Endometrial microvascular endothelial cells (primary cell): ENCODE results near the gene TFF3. TPM values are rescaled to one million over a fixed set of nuclear protein-coding genes. Genes with fewer than 3 reads are reported as not detected.

Experiments used
- in situ Hi-C: cut with HindIII; loops from 2 replicates; pipeline ENCODE4 v1.10.0; 2017; ENCODE audit warnings: low sequenced_read_pairs, low pct_unique_long_range_greater_than_20kb; ENCODE audit errors: inconsistent ontology term
- total RNA-seq: library from RNA; depleted of rRNA; stranded (reverse); fragments of >200 nt; gene quantifications from one replicate; pipeline ENCODE4 v1.2.3, GENCODE V29; 2015; ENCODE audit errors: inconsistent ontology term

The TFF3 gene
- total RNA-seq, 1 donor from 2014 or later, result not detected

DNA sequence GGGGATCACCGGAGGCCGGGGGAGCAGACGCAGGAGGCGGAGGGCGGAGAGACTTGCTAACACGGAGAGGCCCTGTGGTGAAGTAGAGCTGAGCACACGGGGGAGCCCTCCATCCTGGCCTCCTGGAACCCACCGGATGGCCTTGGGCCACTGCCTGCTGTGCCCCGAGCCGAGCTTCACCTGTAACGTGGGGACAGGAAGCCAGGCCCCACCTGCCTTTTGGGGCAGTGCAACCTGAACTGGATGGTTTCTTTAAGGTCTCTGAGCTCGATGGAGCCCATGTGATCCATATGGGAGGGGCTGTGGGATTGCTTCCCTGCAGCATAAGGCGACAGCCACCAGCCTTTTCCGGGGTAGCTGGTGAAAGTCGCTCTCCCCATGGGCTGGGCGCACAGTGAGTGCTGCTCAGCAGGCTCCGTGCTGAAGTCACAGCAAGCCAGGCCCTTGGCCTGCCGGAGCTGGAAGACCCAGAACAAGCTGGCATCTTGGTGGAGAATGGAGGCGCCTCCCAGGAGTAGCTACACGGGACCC, 35.8 kb downstream of the TFF3 start:
- in situ Hi-C loops, result no loop called here

DNA sequence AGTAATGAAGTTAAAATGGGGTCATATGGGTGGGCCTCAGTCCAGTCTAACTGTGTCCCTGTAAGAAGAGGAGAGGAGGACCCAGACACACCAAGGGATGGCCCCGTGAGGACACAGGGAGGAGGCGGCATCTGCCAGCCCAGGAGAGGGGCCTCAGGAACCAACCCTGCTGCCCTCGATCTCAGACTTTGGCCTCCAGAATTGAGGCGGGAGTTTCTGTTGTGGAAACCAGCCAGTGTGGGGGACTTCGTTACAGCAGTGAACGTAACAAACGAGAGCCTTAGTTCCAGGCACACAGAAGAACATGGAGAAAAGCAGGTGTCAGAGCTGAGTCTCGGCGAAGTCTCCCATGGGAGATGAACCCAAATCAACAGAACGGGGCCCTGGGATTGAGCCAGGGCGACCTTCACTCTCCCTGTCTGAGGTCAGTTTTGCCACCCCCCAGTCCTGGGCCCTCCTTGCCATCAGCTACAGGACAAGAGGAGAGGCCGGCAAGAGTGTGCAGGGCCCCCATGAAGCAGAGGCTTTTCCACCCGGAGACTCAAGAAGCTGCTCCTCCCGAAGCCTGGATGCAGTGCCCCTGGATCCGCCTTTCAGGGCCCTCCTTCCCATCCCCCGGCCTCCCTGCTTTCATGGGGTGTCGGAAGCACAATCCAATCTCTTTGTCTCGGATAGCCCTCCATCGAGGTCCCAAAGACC, 36.6 kb downstream of the TFF3 start:
- in situ Hi-C loops, result no loop called here

DNA sequence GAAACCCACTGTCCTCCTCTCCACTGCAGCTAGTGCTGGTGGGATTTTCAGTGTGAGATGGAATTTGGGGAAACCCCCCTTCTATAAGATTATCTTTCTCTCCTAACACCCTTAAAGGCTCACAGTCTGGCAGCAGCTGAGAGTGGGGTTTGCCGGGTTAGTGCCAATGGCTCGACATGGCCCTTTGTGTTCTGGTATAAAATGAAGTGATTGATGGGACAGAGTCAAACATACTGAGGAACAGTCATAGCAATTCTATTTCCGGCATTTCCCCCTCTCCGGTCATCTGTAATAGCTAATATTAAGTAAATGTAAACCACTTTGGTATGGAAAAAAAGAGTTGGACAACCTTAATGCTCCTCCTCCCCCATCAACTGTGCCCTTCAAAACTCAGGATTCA, 37.6 kb downstream of the TFF3 start:
- in situ Hi-C loops, result no loop called here

DNA sequence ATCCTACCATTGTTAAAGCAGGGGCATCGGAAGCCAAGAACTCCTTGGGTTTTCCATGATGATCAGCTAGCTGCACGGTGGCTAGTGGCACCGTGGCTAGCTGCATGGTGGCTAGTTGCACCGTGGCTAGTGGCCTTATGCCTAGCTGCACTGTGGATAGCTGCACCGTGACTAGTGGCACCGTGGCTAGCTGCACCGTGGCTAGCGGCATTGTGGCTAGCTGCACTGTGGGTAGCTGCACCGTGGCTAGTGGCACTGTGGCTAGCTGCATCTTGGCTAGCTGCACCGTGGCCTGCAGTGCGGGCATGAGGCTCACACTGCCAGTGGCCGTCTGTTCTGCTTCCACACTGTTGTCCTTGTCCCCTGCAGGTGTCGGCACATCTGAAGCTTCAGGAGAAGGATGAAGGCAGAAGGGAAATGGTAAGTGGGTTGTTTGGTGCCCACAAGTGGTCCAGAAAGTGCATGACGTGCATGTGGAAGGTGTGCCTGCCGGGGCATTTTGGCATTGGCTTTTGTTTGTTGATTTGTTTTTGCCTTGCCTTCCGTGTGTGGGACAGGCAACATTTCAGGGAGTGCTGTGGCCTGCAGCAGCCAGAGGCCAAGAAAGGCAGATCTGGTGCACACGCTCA, 38.6 kb downstream of the TFF3 start:
- in situ Hi-C loops, result no loop called here

DNA sequence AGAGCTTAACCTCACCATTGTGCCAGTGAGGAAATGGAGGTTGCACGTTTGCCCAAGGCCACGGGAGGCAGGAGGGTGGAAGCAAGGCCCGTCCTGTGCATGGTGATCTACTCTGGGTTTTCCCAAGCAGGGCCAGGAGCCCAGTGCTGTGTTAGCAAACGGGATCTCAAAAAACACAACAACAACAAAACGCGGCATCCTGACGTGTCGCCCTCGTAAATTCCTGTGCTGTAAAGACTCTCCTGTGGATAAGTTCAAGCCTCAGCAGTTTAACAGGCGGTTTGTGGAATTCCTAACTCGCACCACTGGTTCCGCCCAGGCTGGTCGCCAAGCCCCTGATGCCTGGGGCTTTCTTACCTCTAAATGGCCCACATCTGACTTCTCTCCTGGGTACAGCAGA, 39.1 kb downstream of the TFF3 start:
- in situ Hi-C loops, result no loop called here

DNA sequence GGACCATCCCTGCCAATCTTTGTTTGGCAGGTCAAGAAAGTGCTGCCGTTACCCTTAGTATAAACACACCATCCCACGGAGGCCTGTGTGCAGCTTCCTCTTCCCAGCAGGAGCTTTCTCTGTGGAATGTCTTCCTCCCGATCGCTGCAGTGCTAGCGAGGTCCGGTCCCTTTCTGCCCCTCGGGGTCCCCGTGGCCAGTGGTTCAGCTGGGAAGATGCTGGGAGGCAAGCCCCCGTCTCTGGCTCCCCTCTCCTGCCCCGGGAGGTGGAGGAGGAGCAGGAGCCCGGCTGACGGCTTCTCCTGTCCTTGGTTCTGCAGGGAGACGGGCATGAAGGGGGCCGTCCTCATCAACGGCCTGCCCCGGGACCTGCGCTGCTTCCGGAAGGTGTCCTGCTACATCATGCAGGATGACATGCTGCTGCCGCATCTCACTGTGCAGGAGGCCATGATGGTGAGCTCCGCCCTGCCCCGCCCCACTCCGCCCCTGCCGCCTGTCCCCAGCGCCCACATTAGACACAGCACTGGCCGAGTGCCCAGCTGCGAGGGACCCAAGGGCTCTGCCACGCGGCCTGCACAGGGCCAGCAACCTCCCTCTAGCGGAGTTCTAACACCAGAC, 42.1 kb downstream of the TFF3 start:
- in situ Hi-C loops, result no loop called here

DNA sequence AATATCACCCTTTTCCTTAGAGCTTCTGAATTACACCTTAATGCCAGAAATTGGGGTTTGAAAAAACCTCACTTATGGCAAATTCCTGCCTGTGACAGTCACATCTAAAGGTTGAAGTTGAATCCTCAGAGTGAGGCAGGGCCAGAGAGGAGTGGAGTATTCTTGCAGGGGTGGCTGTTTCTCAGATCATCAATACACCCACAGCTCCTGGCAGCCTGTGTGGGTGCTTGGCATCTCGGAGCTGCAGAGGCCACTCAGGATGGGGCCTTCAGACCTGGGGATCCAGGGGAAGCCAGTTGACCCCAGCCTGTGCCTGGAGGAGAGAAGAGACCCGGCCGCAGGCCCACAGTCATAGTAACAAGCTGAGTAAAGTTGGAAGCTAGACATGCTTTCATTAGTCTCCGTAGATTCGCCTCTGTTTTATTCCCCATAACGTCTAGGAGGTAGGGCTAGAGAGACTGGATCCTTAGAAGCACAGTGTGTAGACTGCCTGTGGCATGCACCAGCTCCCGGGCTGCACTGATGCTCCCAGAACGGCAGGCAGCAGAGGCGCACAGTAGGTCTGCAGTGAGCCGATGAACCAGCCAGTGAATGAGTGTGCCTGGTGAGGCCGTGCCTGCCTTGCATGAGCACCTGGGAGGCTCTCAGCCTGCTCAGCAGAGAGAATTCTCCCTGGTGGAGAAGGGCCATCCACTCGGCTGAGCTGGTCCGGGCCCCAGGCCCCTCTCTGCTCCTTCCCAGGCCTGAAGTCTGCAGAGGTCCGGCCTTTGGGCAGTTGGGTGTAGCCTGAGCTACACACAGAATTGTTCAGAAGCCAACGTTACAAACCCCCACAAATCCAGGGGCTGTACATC, 42.9 kb downstream of the TFF3 start:
- in situ Hi-C loops, result no loop called here

DNA sequence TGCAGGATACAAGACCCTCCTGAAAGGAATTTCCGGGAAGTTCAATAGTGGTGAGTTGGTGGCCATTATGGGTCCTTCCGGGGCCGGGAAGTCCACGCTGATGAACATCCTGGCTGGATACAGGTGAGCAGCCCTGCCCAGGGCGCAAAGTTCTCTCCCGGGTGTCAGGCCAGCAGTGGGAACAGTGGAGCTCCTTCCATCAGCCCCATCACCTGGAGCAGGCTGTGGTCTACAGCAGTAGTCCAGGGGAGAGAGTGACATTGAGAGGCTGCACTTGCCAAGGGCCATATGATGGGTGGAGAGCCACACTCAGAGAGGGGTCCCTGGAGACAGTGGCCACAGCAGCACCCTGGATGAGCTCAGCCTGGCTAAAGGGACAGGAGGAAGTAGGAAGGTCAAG, 44.1 kb downstream of the TFF3 start:
- in situ Hi-C loops, result no loop called here

DNA sequence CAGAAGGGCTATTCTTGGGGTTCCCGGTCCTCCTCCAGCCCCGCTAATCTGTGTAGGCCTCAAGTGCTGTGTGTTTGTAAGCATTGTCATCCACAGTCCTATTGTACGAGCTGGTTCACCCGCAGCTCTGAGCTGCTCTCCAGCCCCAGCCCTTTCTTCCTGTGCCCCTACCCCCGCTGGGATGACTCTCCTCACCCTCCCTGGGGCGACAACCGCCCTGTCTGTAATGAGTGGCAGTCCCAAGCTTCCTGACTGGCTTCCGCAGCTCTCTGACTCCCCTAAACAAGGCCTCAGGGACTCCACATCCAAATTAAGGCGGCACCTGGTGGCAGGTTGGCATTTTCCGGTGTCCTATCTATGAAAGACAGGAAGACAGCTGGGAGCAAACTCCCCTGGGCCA, 45.8 kb downstream of the TFF3 start:
- in situ Hi-C loops, result no loop called here

DNA sequence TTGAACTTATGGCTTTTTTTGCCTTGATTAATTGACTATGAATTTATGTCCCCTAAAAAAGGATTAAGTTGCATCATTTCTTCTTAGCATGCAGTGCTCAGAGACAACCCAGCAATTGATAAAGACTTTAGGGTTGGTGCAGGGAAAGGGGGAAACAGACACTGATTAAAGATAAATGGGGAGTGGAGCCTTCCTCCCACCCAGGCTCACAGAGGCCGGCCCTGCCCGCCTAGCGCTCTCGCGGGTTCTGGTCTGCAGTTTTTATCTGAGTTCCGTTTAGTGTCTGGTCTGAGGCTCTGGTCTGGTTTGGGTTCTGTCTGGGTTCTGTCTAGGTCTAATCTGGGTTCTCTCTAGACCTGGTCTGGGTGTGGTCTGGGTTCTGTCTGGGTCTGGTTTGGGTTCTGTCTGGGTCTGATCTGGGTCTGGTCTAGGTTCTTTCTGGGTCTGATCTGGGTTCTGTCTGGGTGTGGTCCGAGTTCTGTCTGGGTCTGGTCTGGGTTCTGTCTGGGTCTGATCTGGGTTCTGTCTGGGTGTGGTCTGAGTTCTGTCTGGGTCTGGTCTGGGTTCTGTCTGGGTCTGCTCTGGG, 48.1 kb downstream of the TFF3 start:
- in situ Hi-C loops, result no loop called here

DNA sequence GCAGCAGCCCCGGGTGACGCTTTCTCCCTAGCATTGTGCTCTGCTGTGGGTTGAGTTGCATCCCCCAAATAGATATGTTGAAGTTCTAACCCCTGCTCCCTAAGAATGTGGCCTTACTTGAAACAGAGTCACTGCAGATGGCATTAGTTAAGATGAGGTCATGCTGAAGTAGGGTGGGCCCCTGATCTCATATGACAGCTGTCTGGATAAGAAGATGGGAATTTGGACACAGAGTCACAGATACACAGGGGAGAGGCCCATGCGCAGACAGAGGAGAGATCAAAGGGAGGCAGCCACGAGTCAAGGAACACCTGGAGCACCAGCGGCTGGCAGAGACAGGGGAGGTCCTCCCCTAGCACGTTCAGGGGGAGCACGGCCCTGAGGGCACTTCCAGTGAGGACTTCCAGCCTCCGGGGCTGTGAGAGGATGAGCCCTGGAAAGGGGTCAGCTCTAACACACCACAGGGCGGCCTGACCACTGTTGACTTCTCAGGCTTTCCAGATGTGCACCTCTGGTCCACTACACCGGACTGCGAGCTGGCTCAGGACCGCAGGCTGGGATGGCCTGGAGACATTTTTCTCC, 49.9 kb downstream of the TFF3 start:
- in situ Hi-C loops, result no loop called here

DNA sequence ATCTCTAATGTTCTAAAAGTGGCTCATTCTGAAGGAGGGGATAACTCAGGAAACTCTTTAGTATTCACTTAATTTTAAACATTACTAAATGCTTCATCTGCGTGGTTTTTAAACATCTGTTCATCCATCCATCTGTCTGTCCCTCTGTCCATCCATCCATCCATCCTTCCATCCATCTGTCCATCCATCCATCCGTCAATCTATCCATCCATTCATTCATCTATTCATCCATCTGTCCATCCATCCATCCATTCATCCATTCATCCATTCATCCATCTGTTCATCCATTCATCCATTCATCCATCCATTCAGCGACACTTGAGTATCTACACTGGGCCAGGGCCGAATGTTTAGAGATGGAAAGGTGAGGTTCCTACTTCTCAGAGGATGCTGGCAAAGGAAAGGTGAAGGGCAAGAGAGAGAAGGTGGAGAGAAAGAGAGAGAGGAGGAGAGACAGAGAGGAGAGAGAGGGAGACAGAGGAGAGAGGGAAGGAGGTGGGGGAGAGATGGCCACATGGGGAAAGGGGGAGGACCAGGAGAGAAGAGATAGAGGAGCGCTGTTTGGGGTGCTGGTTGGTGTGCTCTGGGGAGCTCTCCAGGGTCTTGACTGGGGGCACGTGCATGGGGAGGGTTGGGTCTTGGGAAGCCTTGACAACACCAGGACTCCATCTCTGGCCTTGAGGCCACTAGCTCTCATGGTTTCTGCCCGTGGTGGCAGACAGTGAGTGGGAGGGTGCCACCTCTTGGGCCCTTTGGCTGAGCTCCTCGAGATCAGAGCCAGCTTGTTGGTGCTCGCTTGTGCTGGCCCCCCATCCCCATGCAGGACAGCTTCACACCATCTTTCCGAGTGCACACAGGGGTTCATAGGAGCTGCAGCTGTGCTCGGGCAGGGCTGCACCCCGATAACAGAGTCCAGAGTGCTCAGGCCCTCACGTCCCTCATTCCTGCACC, 50.7 kb downstream of the TFF3 start:
- in situ Hi-C loops, result no loop called here

DNA sequence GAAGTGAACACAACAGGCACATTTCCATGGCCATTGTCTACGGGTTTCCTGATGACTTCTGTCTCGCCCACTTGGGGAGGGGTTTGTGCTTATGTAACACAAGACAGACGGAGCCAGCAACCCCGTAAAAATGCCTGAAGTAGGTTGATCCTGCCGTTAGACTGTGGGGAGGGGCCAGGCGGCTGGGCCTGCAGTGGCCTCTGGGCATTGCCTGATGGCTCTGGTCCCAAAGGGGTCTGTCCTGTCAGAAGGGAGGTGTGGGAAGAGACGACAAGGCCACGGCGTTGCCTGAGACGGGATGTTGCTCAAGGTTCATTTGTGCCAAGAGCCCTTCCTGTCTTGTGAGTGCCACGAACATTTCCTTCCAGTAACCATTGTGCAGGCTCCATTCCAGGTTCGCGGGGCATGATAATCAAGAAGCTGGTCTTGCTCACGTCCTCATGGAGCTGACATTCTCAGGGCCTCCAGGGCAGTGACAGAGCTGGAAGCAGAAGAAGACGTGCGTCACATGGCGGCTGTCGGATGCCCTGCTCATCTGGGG, 51.5 kb downstream of the TFF3 start:
- in situ Hi-C loops, result no loop called here

DNA sequence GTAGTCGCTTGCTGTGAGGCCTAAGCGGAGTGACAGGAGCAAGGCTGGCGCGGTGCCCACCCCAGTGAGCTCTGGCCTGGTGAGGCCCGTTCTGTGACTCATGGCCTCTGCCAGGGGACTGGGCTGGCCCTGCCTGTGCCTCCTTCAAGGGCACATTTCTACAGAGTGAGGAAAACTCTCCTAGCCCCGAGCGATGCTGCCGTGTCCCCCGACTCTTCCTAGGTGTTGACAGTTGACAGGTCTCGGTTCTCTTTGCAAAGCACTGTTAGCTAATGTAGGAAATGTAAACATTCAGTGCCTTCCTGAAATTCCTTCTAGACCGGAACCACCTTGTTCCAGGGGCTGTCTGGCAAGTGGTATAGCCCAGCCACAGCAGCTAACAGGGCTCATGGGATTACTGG, 52.4 kb downstream of the TFF3 start:
- in situ Hi-C loops, result no loop called here

DNA sequence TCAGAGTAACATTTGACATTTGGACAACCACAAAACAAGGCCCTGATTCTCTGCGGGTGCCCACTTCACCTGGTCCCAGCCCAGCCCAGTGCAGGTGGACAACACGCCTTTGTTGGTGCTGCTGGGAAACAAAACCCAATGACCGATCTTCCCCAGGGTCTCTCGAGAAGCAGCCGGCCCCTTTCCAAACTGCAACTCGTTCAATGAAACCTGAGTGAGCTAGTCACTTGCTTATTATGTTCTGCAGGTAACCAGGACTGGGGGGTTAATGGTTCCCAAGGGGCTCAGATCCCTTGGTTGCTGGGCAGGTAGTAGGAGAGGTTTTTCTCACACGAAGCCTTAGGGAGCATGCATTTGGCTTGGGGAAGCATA, 53.4 kb downstream of the TFF3 start:
- in situ Hi-C loops, result no loop called here
